Measurements from ENCODE around the gene TEDC1.

Gene TEDC1

GRCh38 chr14:105465209-105466031 lies 25.6 kb upstream of the TEDC1 start:
- no peak overlapping the region for H3K23ac ChIP-seq (ENCODE audit: low read length in 2 of 2)
- no peak overlapping the region for H3K4me3 ChIP-seq (ENCODE audit: insufficient read depth in 1 of 2, low read depth in 1 of 2, low read length in 2 of 2)
- H3K9ac ChIP-seq (ENCODE audit: low read length): no peak overlapping the region
- H2BK12ac ChIP-seq (ENCODE audit: low read length in 2 of 2): no peak overlapping the region
- H3K14ac ChIP-seq (ENCODE audit: low read length in 2 of 2): peak overlapping the region in 1 of 2 experiments; percentile 58
- peak overlapping the region in 1 of 2 experiments; percentile 11 for H3K18ac ChIP-seq (ENCODE audit: low read depth in 1 of 2, low read length in 2 of 2)
- peaks cover 55 to 97% of the 10 kb centered on the region in 2 experiments for H3K36me3 ChIP-seq (ENCODE audit: control insufficient read depth in 1 of 2, insufficient read depth in 2 of 2, low read depth in 1 of 2, low read length in 2 of 2)
- H3K27me3 ChIP-seq (ENCODE audit: control insufficient read depth in 1 of 2, insufficient read depth in 1 of 2, low read length in 2 of 2): no peaks in the 10 kb centered on the region
- no peak overlapping the region for H3K4me2 ChIP-seq (ENCODE audit: low read length, poor library complexity, severe bottlenecking)
- no peak overlapping the region for H2AK5ac ChIP-seq (ENCODE audit: low read length, severe bottlenecking)
- H4K91ac ChIP-seq (ENCODE audit: low read length): peak overlapping the region; percentile 32
- H3K4me1 ChIP-seq (ENCODE audit: control insufficient read depth, insufficient read depth, low read depth, low read length): peaks cover 52% of the 10 kb centered on the region
- no peak overlapping the region for H2AFZ ChIP-seq (ENCODE audit: low read depth, low read length)
- no peak overlapping the region for H3K4ac ChIP-seq (ENCODE audit: low read depth in 1 of 2, low read length in 2 of 2)
- H3K27ac ChIP-seq (ENCODE audit: low read length, poor library complexity, severe bottlenecking): peak overlapping the region; percentile 28
- peaks cover 13% of the 10 kb centered on the region for H3K79me1 ChIP-seq (replicated peaks; ENCODE audit: low read length, poor library complexity, severe bottlenecking)
- WGBS: 67% methylated on average over 20 of the region's 20 CpGs
- peak; percentile 57 for DNase-seq
- no peak overlapping the region for H4K8ac ChIP-seq (ENCODE audit: low read length)
- H2BK120ac ChIP-seq (ENCODE audit: low read depth, low read length): no peak overlapping the region
- H3K9me3 ChIP-seq (ENCODE audit: control insufficient read depth, low read length): no peaks in the 10 kb centered on the region
- no peak overlapping the region for H2BK5ac ChIP-seq (ENCODE audit: low read depth, low read length, poor library complexity, severe bottlenecking)
- no peak overlapping the region for H2BK15ac ChIP-seq (ENCODE audit: low read depth, poor library complexity, severe bottlenecking)

GRCh38 chr14:105466531-105467248 lies 24.4 kb upstream of the TEDC1 start:
- Histone ChIP-seq H3K79me1 (replicated peaks; ENCODE audit: low read length, poor library complexity, severe bottlenecking) (peaks cover 7% of the 10 kb centered on the region), H3K4me2 (ENCODE audit: low read length, poor library complexity, severe bottlenecking) (no peak overlapping the region), H2BK15ac (ENCODE audit: low read depth, poor library complexity, severe bottlenecking) (no peak overlapping the region), H3K27me3 (ENCODE audit: control insufficient read depth in 1 of 2, insufficient read depth in 1 of 2, low read length in 2 of 2) (no peaks in the 10 kb centered on the region), H3K4me1 (ENCODE audit: control insufficient read depth, insufficient read depth, low read depth, low read length) (peaks cover 63% of the 10 kb centered on the region), H2BK5ac (ENCODE audit: low read depth, low read length, poor library complexity, severe bottlenecking) (no peak overlapping the region), H3K9ac (ENCODE audit: low read length) (no peak overlapping the region), H2BK120ac (ENCODE audit: low read depth, low read length) (no peak overlapping the region), H2BK12ac (ENCODE audit: low read length in 2 of 2) (no peak overlapping the region), H3K14ac (ENCODE audit: low read length in 2 of 2) (no peak overlapping the region), H3K18ac (ENCODE audit: low read depth in 1 of 2, low read length in 2 of 2) (no peak overlapping the region), H3K36me3 (ENCODE audit: control insufficient read depth in 1 of 2, insufficient read depth in 2 of 2, low read depth in 1 of 2, low read length in 2 of 2) (peaks cover 43 to 94% of the 10 kb centered on the region in 2 experiments), H3K27ac (ENCODE audit: low read length, poor library complexity, severe bottlenecking) (no peak overlapping the region), H2AK5ac (ENCODE audit: low read length, severe bottlenecking) (no peak overlapping the region), H3K4ac (ENCODE audit: low read depth in 1 of 2, low read length in 2 of 2) (no peak overlapping the region), H3K23ac (ENCODE audit: low read length in 2 of 2) (no peak overlapping the region), H4K8ac (ENCODE audit: low read length) (no peak overlapping the region), H2AFZ (ENCODE audit: low read depth, low read length) (no peak overlapping the region), H3K4me3 (ENCODE audit: insufficient read depth in 1 of 2, low read depth in 1 of 2, low read length in 2 of 2) (no peak overlapping the region), H3K9me3 (ENCODE audit: control insufficient read depth, low read length) (no peaks in the 10 kb centered on the region), H4K91ac (ENCODE audit: low read length) (peak overlapping the region; percentile 13)
- WGBS: 95% methylated on average over 52 of the region's 53 CpGs
- no peak for DNase-seq

GRCh38 chr14:105467249-105467941 lies 23.7 kb upstream of the TEDC1 start:
- Histone ChIP-seq H3K4me1 (ENCODE audit: control insufficient read depth, insufficient read depth, low read depth, low read length) (peaks cover 68% of the 10 kb centered on the region), H3K9me3 (ENCODE audit: control insufficient read depth, low read length) (no peaks in the 10 kb centered on the region), H3K18ac (ENCODE audit: low read depth in 1 of 2, low read length in 2 of 2) (no peak overlapping the region), H2BK12ac (ENCODE audit: low read length in 2 of 2) (no peak overlapping the region), H2BK120ac (ENCODE audit: low read depth, low read length) (no peak overlapping the region), H3K9ac (ENCODE audit: low read length) (no peak overlapping the region), H3K4me2 (ENCODE audit: low read length, poor library complexity, severe bottlenecking) (no peak overlapping the region), H2BK5ac (ENCODE audit: low read depth, low read length, poor library complexity, severe bottlenecking) (no peak overlapping the region), H3K36me3 (ENCODE audit: control insufficient read depth in 1 of 2, insufficient read depth in 2 of 2, low read depth in 1 of 2, low read length in 2 of 2) (peaks cover 42 to 92% of the 10 kb centered on the region in 2 experiments), H4K8ac (ENCODE audit: low read length) (no peak overlapping the region), H3K4ac (ENCODE audit: low read depth in 1 of 2, low read length in 2 of 2) (no peak overlapping the region), H3K27me3 (ENCODE audit: control insufficient read depth in 1 of 2, insufficient read depth in 1 of 2, low read length in 2 of 2) (no peaks in the 10 kb centered on the region), H2AFZ (ENCODE audit: low read depth, low read length) (no peak overlapping the region), H3K27ac (ENCODE audit: low read length, poor library complexity, severe bottlenecking) (no peak overlapping the region), H2BK15ac (ENCODE audit: low read depth, poor library complexity, severe bottlenecking) (no peak overlapping the region), H3K4me3 (ENCODE audit: insufficient read depth in 1 of 2, low read depth in 1 of 2, low read length in 2 of 2) (no peak overlapping the region), H3K79me1 (replicated peaks; ENCODE audit: low read length, poor library complexity, severe bottlenecking) (peaks cover 7% of the 10 kb centered on the region), H3K14ac (ENCODE audit: low read length in 2 of 2) (no peak overlapping the region), H2AK5ac (ENCODE audit: low read length, severe bottlenecking) (no peak overlapping the region), H3K23ac (ENCODE audit: low read length in 2 of 2) (no peak overlapping the region), H4K91ac (ENCODE audit: low read length) (no peak overlapping the region)
- DNase-seq: no peak
- WGBS: 98% methylated on average over 20 of the region's 20 CpGs
